Measurements from ENCODE around the gene TMOD2. TPM values are rescaled to one million over a fixed set of nuclear protein-coding genes. Genes with fewer than 3 reads are reported as not detected.

Gene TMOD2
- total RNA-seq, 2 experiments from 2014 or later, result 0.44 TPM; not detected in 1

DNA sequence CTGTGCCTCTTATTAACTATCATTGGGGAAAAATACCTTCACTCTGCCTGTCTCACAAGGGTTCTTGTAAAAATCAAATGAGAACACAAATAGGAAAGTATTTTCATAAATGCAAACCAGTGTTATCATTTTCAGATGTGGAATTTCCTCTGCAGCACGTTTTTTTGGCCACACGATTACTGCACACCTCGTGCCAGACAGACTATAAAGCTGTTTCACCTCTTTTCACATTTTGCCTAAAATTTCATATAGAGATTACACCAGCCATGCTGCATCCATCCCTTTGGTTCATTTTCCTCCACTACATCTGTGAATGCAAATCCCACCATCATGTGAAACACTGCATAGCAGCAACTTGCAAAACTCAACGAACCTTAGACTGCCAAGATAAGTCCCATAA lies 1.2 kb upstream of the TMOD2 start:
- Histone ChIP-seq H2AFZ (ENCODE audit: low read length) (no peak overlapping the region), H3K4me2 (ENCODE audit: low read length) (no peak overlapping the region), H4K20me1 (ENCODE audit: insufficient read depth, low read length) (no peaks in the 10 kb centered on the region), H3K27ac (ENCODE audit: low read depth, low read length, poor library complexity, severe bottlenecking) (no peak overlapping the region), H3K36me3 (ENCODE audit: insufficient read depth, low read length) (no peaks in the 10 kb centered on the region), H3K9me3 (ENCODE audit: low read length) (no peaks in the 10 kb centered on the region), H3K9me2 (ENCODE audit: insufficient read depth, low read length) (no peaks in the 10 kb centered on the region), H3K79me2 (ENCODE audit: insufficient read depth, low read depth, low read length) (no peaks in the 10 kb centered on the region), H3K4me1 (ENCODE audit: insufficient read depth, low read length, poor library complexity, severe bottlenecking) (no peaks in the 10 kb centered on the region), H3K4me3 (ENCODE audit: low read depth, low read length, poor library complexity, severe bottlenecking) (no peak overlapping the region)
- intact Hi-C loops (cut with micrococcal nuclease; ENCODE audit: unreplicated experiment), result no loop called here
- TF ChIP-seq, protein P1, sequence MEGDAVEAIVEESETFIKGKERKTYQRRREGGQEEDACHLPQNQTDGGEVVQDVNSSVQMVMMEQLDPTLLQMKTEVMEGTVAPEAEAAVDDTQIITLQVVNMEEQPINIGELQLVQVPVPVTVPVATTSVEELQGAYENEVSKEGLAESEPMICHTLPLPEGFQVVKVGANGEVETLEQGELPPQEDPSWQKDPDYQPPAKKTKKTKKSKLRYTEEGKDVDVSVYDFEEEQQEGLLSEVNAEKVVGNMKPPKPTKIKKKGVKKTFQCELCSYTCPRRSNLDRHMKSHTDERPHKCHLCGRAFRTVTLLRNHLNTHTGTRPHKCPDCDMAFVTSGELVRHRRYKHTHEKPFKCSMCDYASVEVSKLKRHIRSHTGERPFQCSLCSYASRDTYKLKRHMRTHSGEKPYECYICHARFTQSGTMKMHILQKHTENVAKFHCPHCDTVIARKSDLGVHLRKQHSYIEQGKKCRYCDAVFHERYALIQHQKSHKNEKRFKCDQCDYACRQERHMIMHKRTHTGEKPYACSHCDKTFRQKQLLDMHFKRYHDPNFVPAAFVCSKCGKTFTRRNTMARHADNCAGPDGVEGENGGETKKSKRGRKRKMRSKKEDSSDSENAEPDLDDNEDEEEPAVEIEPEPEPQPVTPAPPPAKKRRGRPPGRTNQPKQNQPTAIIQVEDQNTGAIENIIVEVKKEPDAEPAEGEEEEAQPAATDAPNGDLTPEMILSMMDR (conservative IDR thresholded peaks at IDR 0.05; ENCODE audit: low read length), result no peak
- 0 out of 2 replicates have a peak, but pooled peaks have one; percentile 5 for TF ChIP-seq EZH2phosphoT487 (IDR thresholded peaks at IDR 0.05; ENCODE audit: borderline replicate concordance, low read depth, low read length)
- DNase-seq (ENCODE audit: low spot score), result no peak
- CTCF ChIA-PET (ENCODE audit: unreplicated experiment), result no interaction called here
- POLR2A ChIA-PET, result no interaction called here
- BruUV-seq (replicated peaks), result no TSS peak

DNA sequence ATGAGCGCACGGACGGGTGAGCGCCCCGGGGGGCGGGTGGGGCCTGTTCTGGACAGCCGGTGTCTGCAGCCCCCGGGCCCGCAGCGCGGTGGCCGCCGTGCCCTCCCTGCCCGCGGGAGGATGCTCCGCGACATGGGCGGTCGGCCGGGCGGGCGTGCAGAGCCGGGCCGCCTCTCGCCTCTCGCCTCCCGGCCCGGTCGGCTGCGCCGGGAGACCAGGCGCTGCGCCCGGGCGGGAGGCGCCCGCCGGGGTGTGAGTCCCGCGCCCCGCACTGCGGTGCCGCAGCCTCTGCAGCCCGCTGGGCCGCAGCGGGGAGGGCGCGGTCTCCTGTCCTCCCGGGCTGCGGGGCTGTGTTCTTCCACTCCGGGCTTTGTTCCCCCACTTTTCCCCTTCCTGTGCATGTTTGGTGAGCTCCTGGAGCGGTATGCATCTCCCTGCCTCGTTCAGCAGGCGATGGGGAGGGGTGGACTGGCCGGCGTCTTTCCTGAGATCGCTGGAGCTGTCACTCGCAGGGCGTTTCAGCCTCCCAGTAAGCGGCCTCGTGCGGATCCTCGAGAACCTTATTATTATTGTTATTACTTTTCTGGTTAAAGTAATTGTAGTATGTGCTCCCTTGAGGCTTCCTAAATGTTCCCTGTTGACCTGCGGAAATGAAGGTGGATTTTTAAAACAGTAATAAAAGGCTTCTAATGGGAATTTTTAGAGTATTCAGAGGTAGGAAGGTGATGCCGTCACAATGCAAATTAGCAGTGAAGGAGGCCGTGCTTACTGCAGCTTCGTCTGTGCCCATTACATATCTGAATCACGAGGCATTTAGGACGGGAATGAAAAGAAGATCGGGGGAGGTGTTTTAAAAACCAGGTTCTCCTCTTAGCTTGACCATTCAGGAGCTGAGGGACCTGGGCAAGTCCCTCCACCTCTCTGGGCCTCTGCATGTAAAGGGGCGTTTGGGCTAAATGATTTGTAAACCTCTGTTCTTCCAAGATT lies 593 bp downstream of the TMOD2 start:
- Histone ChIP-seq H3K36me3 (ENCODE audit: insufficient read depth, low read length) (no peaks in the 10 kb centered on the region), H4K20me1 (ENCODE audit: insufficient read depth, low read length) (no peaks in the 10 kb centered on the region), H3K9me2 (ENCODE audit: insufficient read depth, low read length) (no peaks in the 10 kb centered on the region), H3K27ac (ENCODE audit: low read depth, low read length, poor library complexity, severe bottlenecking) (no peak overlapping the region), H3K4me3 (ENCODE audit: low read depth, low read length, poor library complexity, severe bottlenecking) (peak overlapping the region; percentile 33), H2AFZ (ENCODE audit: low read length) (no peak overlapping the region), H3K79me2 (ENCODE audit: insufficient read depth, low read depth, low read length) (no peaks in the 10 kb centered on the region), H3K4me1 (ENCODE audit: insufficient read depth, low read length, poor library complexity, severe bottlenecking) (no peaks in the 10 kb centered on the region), H3K9me3 (ENCODE audit: low read length) (no peaks in the 10 kb centered on the region), H3K4me2 (ENCODE audit: low read length) (peak overlapping the region; percentile 52; the same call in 1 of the 2 replicates)
- TF ChIP-seq, protein P1 (conservative IDR thresholded peaks at IDR 0.05; ENCODE audit: low read length), result no peak
- no peak for TF ChIP-seq EZH2phosphoT487 (IDR thresholded peaks at IDR 0.05; ENCODE audit: borderline replicate concordance, low read depth, low read length)
- ChIA-PET POLR2A (no interaction called here), CTCF (ENCODE audit: unreplicated experiment) (no interaction called here)
- DNase-seq (ENCODE audit: low spot score), result no peak
- no TSS peak for BruUV-seq (replicated peaks)
- intact Hi-C loops (cut with micrococcal nuclease; ENCODE audit: unreplicated experiment), result no loop called here

DNA sequence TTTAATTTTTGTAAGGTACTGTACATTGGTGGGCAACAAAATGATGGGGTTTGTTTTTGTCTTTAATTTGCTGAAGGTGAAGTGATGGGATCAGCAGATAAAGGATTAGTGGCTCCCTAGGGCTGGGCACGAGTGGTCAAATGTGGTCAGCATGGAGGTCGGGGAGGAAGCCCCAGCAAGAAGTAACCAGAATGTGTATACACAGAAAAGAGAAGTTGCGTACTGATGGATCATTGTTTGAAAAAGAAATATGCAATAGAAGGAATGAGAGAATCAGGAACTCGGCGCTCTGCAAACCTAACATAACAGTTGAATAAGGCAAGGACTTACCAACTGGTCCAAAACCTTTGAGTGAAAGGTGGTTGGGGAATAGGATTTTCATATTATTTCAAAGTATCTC lies 1.5 kb downstream of the TMOD2 start:
- Histone ChIP-seq H3K4me3 (ENCODE audit: low read depth, low read length, poor library complexity, severe bottlenecking) (no peak overlapping the region), H3K4me1 (ENCODE audit: insufficient read depth, low read length, poor library complexity, severe bottlenecking) (no peaks in the 10 kb centered on the region), H3K9me2 (ENCODE audit: insufficient read depth, low read length) (no peaks in the 10 kb centered on the region), H3K4me2 (ENCODE audit: low read length) (no peak overlapping the region), H3K36me3 (ENCODE audit: insufficient read depth, low read length) (no peaks in the 10 kb centered on the region), H3K9me3 (ENCODE audit: low read length) (no peaks in the 10 kb centered on the region), H4K20me1 (ENCODE audit: insufficient read depth, low read length) (no peaks in the 10 kb centered on the region), H3K79me2 (ENCODE audit: insufficient read depth, low read depth, low read length) (no peaks in the 10 kb centered on the region), H3K27ac (ENCODE audit: low read depth, low read length, poor library complexity, severe bottlenecking) (no peak overlapping the region), H2AFZ (ENCODE audit: low read length) (no peak overlapping the region)
- intact Hi-C loops (cut with micrococcal nuclease; ENCODE audit: unreplicated experiment), result no loop called here
- TF ChIP-seq, protein P1 (conservative IDR thresholded peaks at IDR 0.05; ENCODE audit: low read length), result no peak
- TF ChIP-seq EZH2phosphoT487 (IDR thresholded peaks at IDR 0.05; ENCODE audit: borderline replicate concordance, low read depth, low read length), result 0 out of 2 replicates have a peak, but pooled peaks have one; percentile 56
- ChIA-PET CTCF (ENCODE audit: unreplicated experiment) (no interaction called here), POLR2A (no interaction called here)
- no peak for DNase-seq (ENCODE audit: low spot score)
- BruUV-seq (replicated peaks), result no TSS peak

Measured in OCI-LY7 (cell line).